Esophagus squamous epithelium (tissue), 4 donors: ENCODE measurements around the gene XRCC2.

Experiments
- CTCF ChIP-seq, 6 experiments: fragments of 450-650 bp in 4 of 6; fragments of 200-600 bp in 2 of 6; sonication (generic) in 2 of 6; IDR thresholded peaks; one replicate each; pipeline ENCODE4 v1.5.1; 2016 to 2019; ENCODE audit warnings: antibody characterized with exemption in 6 of 6, mild to moderate bottlenecking in 4 of 6, moderate library complexity in 4 of 6
- POLR2A ChIP-seq, 4 donors: fragments of 450-650 bp; IDR thresholded peaks; one replicate each; pipeline ENCODE4 v1.6.1; 2017; ENCODE audit warnings: antibody characterized with exemption in 4 of 4, mild to moderate bottlenecking in 4 of 4, moderate library complexity in 3 of 4

- TF ChIP-seq CTCF (IDR thresholded peaks at IDR 0.05) = no peak
- no peak for TF ChIP-seq POLR2A (IDR thresholded peaks at IDR 0.05)
Measured at GRCh38 chr7:152663148-152663740, 12.7 kb downstream of the XRCC2 start.
